Stimulated activated naive CD8-positive, alpha-beta T cell treated with anti-CD3 and anti-CD28 coated beads, Interleukin-15, amount 100 ng/mL, for 72 hours (primary cell): ENCODE results near the gene VSIG1.

Source experiments
- ATAC-seq: fragments of 150-1000 bp; cut with Tn5 transposase; 2 replicates; pipeline ENCODE4 v1.10.0; 2021; ENCODE audit warnings: mild to moderate bottlenecking, moderate library complexity
- DNase-seq, 2 donors: peaks; one replicate each; pipeline ENCODE4 v3.0.0; 2021 to 2022
- H3K27ac Mint-ChIP-seq, 2 donors: one replicate each; pipeline ENCODE4 v1.8.0; 2022; ENCODE audit warnings: mild to moderate bottlenecking in 2 of 2, mixed read lengths in 2 of 2, moderate library complexity in 2 of 2
- H3K27me3 Mint-ChIP-seq: one replicate; pipeline ENCODE4 v1.8.0; 2022; ENCODE audit warnings: mixed read lengths
- H3K4me1 Mint-ChIP-seq: one replicate; pipeline ENCODE4 v1.8.0; 2022; ENCODE audit warnings: mild to moderate bottlenecking, mixed read lengths
- H3K4me3 Mint-ChIP-seq, 2 donors: one replicate each; pipeline ENCODE4 v1.8.0; 2022; ENCODE audit warnings: mild to moderate bottlenecking in 2 of 2, mixed read lengths in 2 of 2, moderate library complexity in 1 of 2
- H3K9me3 Mint-ChIP-seq, 2 donors: one replicate each; pipeline ENCODE4 v1.8.0; 2022; ENCODE audit warnings: mixed read lengths in 2 of 2

Gene VSIG1

DNA sequence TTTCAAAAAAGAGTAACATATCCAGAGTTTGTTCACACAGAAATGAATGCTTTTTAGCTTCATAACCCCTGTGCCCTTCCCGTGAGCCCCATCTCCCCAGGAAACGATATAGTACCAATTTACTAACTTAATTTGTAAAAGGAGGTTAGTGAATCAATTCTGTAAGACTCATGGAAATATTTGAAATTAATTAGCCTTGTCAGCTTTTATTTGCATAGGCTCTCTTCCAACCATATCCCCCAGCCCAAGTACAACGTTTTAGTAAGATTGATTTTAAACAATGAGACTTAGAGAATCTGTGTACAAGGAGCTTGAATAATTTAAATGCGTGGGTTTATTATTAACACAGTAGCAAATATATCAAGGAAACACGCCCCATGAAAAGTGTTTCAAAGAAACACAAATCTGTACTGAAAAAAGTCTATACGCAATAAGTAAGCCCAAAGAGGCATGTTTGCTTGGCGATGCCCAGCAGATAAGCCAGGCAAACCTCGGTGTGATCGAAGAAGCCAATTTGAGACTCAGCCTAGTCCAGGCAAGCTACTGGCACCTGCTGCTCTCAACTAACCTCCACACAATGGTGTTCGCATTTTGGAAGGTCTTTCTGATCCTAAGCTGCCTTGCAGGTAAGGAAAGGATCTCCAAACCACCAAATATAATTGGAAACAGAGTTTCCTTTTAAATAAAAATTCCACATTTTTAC lies at the start of gene VSIG1:
TSS of gene VSIG1 (plus strand) at position 512 of the 703 bp plus-strand sequence. CDS start at position 578, 66 bp downstream.
- Mint-ChIP-seq H3K27ac (no peak within 1 kb of the TSS), H3K27me3 (no peaks in the 10 kb centered on the region), H3K9me3 (no peaks in the 10 kb centered on the region), H3K4me3 (no peak within 1 kb of the TSS), H3K4me1 (no peaks in the 10 kb centered on the region)
- ATAC-seq (no peak), DNase-seq (no peak)

DNA sequence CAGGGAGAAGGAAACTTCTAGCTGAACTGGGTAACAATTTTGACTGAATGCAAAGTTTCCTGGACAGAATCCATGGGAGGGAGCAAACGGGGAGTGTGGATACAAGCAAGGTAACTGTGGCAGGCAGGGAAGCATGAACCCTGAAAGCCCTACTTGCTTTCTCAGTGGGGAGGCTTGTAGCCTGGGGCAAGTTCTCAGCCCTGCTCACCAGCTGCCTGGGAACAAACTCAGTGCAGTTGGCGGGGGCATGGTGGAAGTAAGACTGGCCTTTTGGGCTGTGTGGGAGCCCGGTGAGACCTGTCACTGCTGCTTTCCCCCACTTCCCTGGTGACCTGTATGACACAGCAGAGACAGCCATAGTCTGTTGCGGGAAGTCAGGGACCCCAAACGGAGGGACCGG lies 48.7 kb upstream of the VSIG1 start:
- Mint-ChIP-seq H3K27me3 (no peaks in the 10 kb centered on the region), H3K4me1 (peaks cover 1% of the 10 kb centered on the region), H3K27ac (no peak overlapping the region), H3K9me3 (peaks cover 5 to 9% of the 10 kb centered on the region in 2 donors), H3K4me3 (no peak overlapping the region)
- ATAC-seq (no peak), DNase-seq (no peak)

DNA sequence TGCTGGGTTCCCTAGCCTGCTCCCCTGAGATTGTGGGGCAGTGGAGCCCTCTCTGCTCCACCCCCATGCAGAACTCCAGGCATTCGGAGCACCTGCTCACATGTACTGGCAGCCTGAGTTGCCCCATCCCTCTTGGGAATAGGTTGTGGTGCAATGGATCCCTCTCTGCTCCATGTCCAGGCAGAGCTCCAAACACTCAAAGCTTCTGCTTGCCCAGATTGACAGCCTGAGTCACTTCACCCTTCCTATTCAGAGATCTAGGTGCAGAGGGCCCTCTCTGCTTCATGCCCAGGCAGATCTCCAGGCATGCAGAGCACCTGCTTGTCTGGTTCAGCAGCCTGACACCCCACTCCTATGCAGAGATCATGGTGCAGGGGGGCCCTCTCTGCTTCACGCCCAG lies 44.1 kb upstream of the VSIG1 start:
- Mint-ChIP-seq H3K4me1 (peaks cover 6% of the 10 kb centered on the region), H3K27ac (no peak overlapping the region), H3K27me3 (no peaks in the 10 kb centered on the region), H3K9me3 (peaks cover 5 to 9% of the 10 kb centered on the region in 2 donors), H3K4me3 (no peak overlapping the region)
- ATAC-seq: peak; percentile 31
- no peak for DNase-seq

DNA sequence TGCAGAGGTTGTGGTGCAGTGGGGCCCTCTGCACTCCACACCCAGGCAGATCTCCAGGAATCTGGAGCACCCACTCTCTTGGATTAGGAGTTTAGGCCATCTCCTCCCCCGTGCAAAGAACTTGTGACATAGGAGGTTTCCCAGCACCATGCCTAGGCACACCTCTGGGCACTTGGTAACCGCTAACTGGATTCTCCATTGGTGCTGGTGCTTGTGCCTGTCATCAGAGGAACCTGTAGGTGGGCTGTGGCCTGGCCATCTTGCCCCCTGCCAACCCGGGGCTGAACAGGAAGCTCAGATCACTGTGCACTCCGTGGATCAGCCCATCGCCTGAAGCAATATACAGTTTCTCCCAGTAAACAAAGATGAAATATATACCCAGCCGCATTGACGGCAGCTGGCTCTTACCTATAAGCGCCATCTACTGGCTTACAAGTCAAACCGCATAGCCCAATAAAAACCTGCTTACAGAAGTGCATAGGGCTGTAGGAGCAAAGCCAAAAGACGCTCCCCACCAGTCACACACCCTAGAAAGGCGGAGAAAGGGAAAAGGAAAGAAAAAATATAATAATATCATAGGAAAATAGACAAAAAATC lies 43.5 kb upstream of the VSIG1 start:
- DNase-seq: peak; percentile 7 to 21
- no peak overlapping the region for H3K4me3 Mint-ChIP-seq
- ATAC-seq: peak; percentile 86
- H3K4me1 Mint-ChIP-seq: peaks cover 6% of the 10 kb centered on the region
- peak overlapping the region in 1 of 2 donors; percentile 54 for H3K27ac Mint-ChIP-seq
- peaks cover 5 to 9% of the 10 kb centered on the region in 2 donors for H3K9me3 Mint-ChIP-seq
- H3K27me3 Mint-ChIP-seq: no peaks in the 10 kb centered on the region

DNA sequence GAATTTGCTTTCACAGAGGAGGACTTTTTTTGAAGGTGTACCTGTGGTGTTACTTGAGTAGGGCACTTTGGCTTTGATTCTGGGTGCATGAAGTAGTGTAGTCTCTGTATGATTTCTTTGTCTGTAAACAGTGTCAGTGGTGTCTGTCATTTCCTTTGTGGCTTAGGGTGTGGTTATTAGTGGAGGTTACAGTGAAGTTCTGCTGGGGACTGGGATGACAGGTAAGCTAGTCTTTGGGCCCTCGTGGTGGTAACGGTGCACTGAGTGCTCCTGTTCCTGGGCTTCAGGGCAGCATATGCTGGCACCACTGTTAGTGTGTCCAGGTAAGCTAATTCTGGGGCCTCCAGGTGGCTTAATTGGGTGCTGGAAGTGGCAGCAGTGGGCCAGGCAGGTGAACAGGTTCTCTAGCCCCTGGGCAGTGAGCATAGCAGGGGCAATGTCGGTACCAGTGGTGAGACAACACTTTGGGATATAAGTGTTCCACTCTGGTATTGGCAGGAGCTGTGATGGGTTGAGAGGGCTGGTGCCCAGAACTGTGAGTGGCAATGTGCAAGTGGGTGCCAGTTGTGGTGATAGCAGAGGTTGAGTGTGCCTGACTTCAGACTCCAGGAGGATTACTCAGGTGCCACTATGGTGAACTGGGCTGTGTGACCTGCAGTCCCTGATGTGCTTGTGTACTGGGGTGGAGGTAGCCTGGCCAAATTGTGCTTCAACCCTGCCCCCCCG lies 26.0 kb upstream of the VSIG1 start:
- Mint-ChIP-seq H3K27ac (peak overlapping the region in 1 of 2 donors; percentile 34), H3K4me1 (peaks cover 46% of the 10 kb centered on the region), H3K4me3 (peak overlapping the region; percentile 12 to 84), H3K27me3 (no peaks in the 10 kb centered on the region), H3K9me3 (peaks cover 7 to 13% of the 10 kb centered on the region in 2 donors)
- ATAC-seq (peak; percentile 92), DNase-seq (peak; percentile 6 to 21)

DNA sequence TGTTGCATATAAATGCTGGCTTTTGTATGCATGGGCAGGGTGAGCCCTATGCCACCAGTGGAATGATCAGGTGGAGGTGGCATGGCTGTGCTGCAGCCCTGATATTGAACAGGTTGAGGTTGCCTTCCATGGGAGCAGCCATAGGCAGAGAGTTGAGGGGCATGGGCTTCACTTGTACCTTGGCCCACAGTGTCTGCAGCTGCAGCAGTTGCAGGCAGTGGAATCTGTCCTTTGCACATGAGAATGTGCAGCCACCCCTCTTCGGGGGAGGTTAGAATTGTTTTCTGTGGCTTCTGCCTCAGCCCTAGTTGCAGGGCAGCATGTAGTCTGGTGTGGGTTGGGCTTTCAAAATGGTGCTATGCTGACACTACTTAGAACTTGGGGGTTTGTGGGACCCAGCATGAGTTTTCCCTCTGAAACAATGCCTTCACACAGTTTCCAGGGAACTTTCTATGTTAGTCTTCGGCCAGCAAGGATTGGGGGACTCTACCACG lies 25.4 kb upstream of the VSIG1 start:
- Mint-ChIP-seq H3K4me3 (peak overlapping the region; percentile 12 to 84), H3K27me3 (no peaks in the 10 kb centered on the region), H3K27ac (no peak overlapping the region), H3K9me3 (peaks cover under 1 to 7% of the 10 kb centered on the region in 2 donors), H3K4me1 (peaks cover 52% of the 10 kb centered on the region)
- peak; percentile 12 for ATAC-seq
- DNase-seq: no peak

DNA sequence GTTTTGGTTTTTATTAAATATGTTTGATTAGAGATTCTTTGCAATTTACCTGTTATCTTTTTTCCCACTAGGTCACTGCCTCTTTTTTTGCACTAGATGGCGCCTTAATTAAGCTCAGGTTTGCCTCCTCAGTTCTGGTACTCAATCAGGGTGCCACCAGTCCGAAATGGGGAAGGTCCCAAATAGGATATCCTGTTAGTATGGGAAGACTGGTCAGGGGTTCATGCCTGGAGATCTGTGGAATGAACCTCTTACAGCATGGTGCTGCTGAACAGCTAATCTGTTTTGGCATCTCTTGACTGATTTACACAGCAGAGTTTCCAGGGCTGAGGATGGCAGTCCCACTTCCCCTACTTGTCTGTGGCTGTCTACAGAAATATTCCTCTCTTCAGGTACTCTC lies 24.2 kb upstream of the VSIG1 start:
- H3K4me1 Mint-ChIP-seq: peaks cover 59% of the 10 kb centered on the region
- no peak overlapping the region for H3K27ac Mint-ChIP-seq
- ATAC-seq (peak; percentile 47), DNase-seq (peak in 1 of 2 donors; percentile 4)
- H3K4me3 Mint-ChIP-seq: peak overlapping the region; percentile 50 to 84
- H3K9me3 Mint-ChIP-seq: peaks cover 0 to 5% of the 10 kb centered on the region in 2 donors
- H3K27me3 Mint-ChIP-seq: no peaks in the 10 kb centered on the region

DNA sequence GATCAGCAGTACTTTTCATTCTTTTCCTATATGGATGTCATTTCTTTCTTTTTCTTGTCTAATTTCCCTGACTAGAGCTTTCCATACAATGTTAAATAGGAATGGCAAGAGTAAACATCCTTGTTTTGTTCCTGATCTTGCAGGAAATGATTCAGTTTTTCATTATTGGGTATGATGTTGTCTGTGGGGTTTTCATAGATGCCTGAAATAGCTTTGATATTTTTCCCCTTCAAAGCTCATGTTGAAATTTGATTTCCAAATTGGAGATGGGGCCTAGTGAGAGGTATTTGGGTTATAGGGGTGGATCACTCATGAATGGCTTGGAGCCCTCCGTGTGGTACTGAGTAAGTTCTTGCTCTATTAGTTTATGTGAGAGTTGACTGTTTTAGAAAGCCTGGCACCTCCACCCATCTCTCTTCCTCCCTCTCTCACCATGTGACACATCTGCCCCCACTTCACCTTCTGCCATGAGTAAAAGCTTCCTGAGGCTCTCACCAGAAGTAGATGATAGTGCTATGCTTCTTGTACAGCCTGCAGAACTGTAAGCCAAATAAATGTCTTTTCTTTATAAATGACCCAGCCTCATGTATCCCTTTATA lies 22.3 kb upstream of the VSIG1 start:
- H3K27ac Mint-ChIP-seq: no peak overlapping the region

DNA sequence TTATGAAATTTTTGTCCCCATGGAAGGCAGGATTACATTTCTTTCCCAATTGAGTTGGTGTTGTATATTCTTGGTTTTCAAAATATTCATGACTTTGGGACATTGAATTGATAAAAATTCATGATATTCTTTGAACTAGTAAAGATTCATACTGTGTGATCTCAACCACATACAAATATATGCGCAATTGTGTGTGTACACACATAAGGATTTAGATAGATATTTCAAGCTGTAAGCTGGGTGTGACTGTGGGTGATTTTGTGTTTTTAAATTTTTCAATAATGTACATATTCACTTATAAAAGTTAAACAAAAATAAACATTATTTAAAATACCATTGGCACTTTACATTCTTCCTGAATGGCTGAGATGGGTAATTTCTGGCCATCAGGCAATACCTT lies 19.5 kb upstream of the VSIG1 start:
- H3K4me3 Mint-ChIP-seq: peak overlapping the region in 1 of 2 donors; percentile 27

More for the DNA sequence above, 22.3 kb upstream of the VSIG1 start:
- no peaks in the 10 kb centered on the region for H3K9me3 Mint-ChIP-seq
- ATAC-seq (peak; percentile 71), DNase-seq (peak in 1 of 2 donors; percentile 17)
- peaks cover 59% of the 10 kb centered on the region for H3K4me1 Mint-ChIP-seq
- H3K4me3 Mint-ChIP-seq: peak overlapping the region; percentile 35 to 37
- no peaks in the 10 kb centered on the region for H3K27me3 Mint-ChIP-seq

DNA sequence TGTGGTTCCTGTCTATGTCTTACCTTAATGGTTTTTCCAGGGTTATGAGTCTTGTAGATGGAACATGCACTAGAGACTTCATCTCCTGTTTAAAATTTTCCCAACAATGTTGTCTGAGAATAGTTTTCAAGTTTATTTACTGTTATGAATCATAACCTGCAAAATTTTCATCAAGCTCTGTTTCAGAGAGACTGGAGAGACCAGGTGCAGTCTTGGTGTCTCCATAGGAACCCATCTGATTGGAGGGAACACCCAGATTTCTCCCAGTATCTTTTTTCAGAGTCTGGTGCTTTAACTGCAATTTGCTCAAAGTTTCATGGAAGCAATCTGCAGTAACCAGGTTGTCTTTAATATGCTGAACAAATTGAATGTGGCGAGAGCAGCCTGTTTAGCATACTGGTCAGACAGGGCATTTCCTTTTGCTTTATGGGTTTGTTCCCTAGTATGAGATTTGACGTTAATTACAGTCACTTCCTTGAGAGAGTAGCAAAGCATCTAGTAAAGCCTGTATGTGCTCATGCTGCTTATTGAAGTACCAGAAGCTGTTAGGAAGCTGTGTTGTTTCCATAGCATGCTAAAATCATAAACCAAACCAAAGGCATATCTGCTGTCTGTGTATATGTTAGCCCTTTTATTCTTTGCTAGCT lies 18.8 kb upstream of the VSIG1 start:
- no peaks in the 10 kb centered on the region for H3K27me3 Mint-ChIP-seq
- no peaks in the 10 kb centered on the region for H3K9me3 Mint-ChIP-seq
- ATAC-seq: peak; percentile 60
- DNase-seq: no peak
- peak overlapping the region; percentile 27 to 49 for H3K4me3 Mint-ChIP-seq
- peaks cover 61% of the 10 kb centered on the region for H3K4me1 Mint-ChIP-seq
- H3K27ac Mint-ChIP-seq: no peak overlapping the region

More for the DNA sequence above, 19.5 kb upstream of the VSIG1 start:
- Mint-ChIP-seq H3K4me1 (peaks cover 58% of the 10 kb centered on the region), H3K27ac (no peak overlapping the region), H3K9me3 (no peaks in the 10 kb centered on the region), H3K27me3 (no peaks in the 10 kb centered on the region)
- DNase-seq: no peak
- ATAC-seq: no peak

DNA sequence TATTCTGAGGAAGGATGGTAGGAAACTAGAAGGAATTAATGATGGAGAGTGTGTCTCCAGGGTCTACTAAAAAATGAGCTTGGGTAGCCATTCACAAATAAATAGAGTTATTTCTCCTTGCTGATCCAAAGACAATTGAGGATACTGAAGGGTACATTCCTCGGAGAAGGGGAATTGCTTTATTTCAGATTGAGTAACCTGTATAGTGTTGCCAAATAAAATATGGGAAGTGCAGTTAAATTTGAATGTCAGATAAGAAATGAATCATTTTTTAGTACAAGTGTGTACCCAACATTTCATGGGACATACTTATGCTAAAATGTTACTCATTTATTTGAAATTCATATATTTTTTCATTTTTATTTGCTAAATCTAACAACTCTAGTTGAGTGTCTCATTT lies 16.0 kb upstream of the VSIG1 start:
- ATAC-seq: no peak
- Mint-ChIP-seq H3K4me3 (no peak overlapping the region), H3K27me3 (no peaks in the 10 kb centered on the region), H3K4me1 (peaks cover 47% of the 10 kb centered on the region), H3K9me3 (no peaks in the 10 kb centered on the region), H3K27ac (peak overlapping the region in 1 of 2 donors; percentile 23)
- DNase-seq: no peak

DNA sequence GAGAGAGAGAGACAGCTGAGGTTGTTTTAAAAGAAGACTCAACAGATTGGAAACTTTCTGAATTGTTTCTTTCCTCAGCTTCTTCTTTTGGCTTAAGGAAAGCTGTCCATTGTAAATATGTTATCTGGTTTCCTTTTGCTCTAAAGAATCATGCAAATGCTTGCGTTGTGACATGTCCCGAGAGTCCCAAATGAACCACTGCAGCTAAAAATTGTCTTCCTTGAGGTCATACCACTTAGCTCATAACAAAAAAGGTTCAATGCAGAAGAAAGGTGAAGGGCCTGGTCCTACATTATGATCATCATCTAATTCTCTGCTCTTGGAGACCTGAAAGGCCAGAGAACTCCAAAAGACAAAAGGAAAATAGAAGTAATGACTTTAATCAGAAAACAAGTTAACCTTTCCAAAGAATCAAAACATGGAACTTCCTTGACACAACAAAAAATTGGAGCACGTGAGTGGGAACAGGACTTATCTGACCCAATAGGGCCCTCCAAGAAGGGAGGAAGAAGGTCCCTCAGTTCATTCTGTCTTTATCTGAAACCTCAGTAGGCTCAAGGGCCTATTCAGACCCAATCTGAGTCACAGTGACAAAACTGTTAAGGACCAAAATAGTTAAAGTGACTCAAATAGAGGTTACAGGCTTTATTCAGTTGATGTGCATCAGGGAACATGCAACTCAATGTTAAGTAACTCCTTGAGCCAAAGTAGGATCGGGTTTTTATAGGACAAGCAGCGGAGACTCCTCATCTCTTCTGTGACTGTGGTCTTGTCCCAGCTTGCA lies 14.7 kb upstream of the VSIG1 start:
- Mint-ChIP-seq H3K4me3 (peak overlapping the region in 1 of 2 donors; percentile 35), H3K27ac (no peak overlapping the region), H3K9me3 (no peaks in the 10 kb centered on the region), H3K27me3 (no peaks in the 10 kb centered on the region), H3K4me1 (peaks cover 38% of the 10 kb centered on the region)
- ATAC-seq: peak; percentile 79
- DNase-seq: no peak

DNA sequence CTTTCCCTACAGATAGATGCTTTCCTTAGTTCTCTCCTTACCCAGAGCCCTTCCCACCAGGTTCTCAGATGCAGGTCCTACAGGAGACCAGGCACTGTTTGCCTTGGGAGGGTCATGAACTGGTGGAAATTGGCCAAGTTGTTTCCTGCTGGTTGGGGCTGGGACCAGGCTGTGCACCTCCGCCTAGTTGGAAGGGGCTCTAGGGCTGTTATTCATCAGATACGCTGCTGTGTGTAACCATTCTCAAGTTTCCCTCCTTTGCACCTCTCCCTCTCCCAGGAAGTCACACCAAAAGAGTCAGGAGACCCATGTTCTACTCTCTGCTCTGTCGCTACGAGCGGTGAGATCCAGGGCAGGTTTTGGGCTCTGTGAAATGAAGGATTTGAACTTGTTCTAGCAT lies 11.9 kb upstream of the VSIG1 start:
- H3K4me1 Mint-ChIP-seq: peaks cover 64% of the 10 kb centered on the region
- no peak overlapping the region for H3K4me3 Mint-ChIP-seq

DNA sequence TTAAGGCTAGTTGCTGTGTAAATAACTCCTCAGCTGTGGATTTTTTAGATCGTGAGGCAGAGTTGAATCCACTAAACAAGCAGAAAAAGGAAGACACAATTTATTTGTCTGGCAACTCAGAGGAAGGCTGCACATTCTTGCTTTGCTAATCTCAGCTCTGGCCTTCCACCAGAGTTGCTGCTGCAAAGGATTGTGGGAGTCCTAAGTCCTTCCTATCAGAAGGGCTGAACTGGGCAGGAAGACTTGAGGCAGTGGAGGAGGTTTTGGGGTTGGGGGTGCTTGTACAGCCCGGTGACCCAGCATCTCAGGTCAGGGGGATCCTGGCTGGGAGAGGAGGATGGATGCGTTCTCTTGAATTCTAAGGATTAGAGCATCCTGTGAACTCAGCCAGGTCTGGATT lies 11.0 kb upstream of the VSIG1 start:
- Mint-ChIP-seq H3K27ac (no peak overlapping the region), H3K27me3 (no peaks in the 10 kb centered on the region), H3K4me3 (no peak overlapping the region), H3K9me3 (no peaks in the 10 kb centered on the region), H3K4me1 (peaks cover 57% of the 10 kb centered on the region)
- no peak for DNase-seq
- ATAC-seq: no peak

More for the DNA sequence above, 11.9 kb upstream of the VSIG1 start:
- no peak overlapping the region for H3K27ac Mint-ChIP-seq
- DNase-seq (no peak), ATAC-seq (no peak)
- H3K9me3 Mint-ChIP-seq: no peaks in the 10 kb centered on the region
- no peaks in the 10 kb centered on the region for H3K27me3 Mint-ChIP-seq
